DOHH2 (cell line): Measurements from ENCODE around the gene PPP1R26.

ENCODE experiments used
- EZH2phosphoT487 ChIP-seq: fragments of 200-600 bp; sonication (generic); IDR thresholded peaks from 2 replicates; pipeline ENCODE4 v1.6.1; 2017; ENCODE audit warnings: borderline replicate concordance, mild to moderate bottlenecking, antibody characterized with exemption, low read length, moderate library complexity, mixed read lengths
- TF ChIP-seq, protein P1 (sequence below): fragments of 200-600 bp; sonication (generic); IDR thresholded peaks from one replicate; pipeline ENCODE4 v1.5.1; 2014; ENCODE audit warnings: antibody characterized with exemption, mild to moderate bottlenecking, low read depth, low read length; ENCODE audit not compliant: poor library complexity, severe bottlenecking

DNA sequence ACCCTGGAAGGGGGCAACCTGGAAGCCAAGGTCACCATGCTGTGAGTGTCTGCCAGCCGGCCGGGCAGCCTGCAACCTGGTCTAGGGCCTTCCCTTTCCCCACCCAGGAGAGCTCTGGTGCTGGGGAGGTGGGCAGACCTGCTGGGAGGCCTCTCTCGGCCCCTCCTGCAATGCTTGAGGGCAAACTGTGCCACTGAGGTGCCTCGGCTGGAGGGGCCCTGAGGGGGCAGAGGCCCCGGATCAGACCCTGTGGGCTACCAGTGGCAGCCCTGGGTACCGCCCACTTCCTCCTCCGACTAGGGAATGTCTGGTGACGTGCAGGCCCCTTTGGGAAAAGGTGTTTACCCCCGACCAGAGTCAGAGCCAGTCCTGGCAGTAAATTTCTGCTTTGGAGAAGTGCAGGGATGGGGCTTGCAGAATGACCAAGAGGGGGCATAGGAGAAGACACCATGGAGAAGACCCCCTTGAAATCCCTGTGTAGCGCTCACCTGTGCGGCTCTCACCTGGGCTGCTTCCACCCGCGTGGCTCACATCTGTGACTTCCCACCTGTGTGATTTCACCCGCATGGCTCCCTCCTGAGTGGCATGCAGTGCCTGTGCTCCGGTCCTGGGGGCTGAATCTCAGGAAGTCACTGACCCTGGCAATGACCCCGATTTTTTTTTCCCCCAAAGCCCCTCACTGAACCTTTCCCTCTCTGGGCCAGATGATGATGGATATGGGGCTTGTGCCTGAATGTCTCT, 42.7 kb downstream of the PPP1R26 start:
- TF ChIP-seq EZH2phosphoT487, result no peak
- TF ChIP-seq, protein P1, sequence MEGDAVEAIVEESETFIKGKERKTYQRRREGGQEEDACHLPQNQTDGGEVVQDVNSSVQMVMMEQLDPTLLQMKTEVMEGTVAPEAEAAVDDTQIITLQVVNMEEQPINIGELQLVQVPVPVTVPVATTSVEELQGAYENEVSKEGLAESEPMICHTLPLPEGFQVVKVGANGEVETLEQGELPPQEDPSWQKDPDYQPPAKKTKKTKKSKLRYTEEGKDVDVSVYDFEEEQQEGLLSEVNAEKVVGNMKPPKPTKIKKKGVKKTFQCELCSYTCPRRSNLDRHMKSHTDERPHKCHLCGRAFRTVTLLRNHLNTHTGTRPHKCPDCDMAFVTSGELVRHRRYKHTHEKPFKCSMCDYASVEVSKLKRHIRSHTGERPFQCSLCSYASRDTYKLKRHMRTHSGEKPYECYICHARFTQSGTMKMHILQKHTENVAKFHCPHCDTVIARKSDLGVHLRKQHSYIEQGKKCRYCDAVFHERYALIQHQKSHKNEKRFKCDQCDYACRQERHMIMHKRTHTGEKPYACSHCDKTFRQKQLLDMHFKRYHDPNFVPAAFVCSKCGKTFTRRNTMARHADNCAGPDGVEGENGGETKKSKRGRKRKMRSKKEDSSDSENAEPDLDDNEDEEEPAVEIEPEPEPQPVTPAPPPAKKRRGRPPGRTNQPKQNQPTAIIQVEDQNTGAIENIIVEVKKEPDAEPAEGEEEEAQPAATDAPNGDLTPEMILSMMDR, result no peak
